HepG2 (cell line): ENCODE measurements around the gene ARAP1. TPM values are rescaled to one million over a fixed set of nuclear protein-coding genes. Genes with fewer than 3 reads are reported as not detected.

Source experiments
- FOXM1 ChIP-seq: sonication (generic); formaldehyde crosslinking; IDR thresholded peaks from 2 replicates; pipeline ENCODE4 v1.5.0; 2020; ENCODE audit warnings: missing genetic modification reagents
- HNF4A ChIP-seq: sonication (generic); formaldehyde crosslinking; IDR thresholded peaks from 2 replicates; pipeline ENCODE4 v1.4.0; 2020; ENCODE audit warnings: missing genetic modification reagents
- HNRNPUL1 ChIP-seq: fragments of 200-400 bp; formaldehyde crosslinking; IDR thresholded peaks from 2 replicates; pipeline ENCODE4 v1.6.1; 2017; ENCODE audit warnings: low read depth, mild to moderate bottlenecking, low read length, moderate library complexity
- MED8 ChIP-seq: sonication (generic); formaldehyde crosslinking; IDR thresholded peaks from 2 replicates; pipeline ENCODE4 v1.8.1; 2023; ENCODE audit warnings: mild to moderate bottlenecking, missing genetic modification reagents; ENCODE audit not compliant: insufficient replicate concordance
- SAP130 ChIP-seq: IDR thresholded peaks from 2 replicates; pipeline ENCODE4 v1.6.1; 2016; ENCODE audit warnings: low read depth
- SP140L ChIP-seq: sonication (generic); formaldehyde crosslinking; IDR thresholded peaks from 2 replicates; pipeline ENCODE4 v1.4.0; 2020; ENCODE audit warnings: missing genetic modification reagents, borderline replicate concordance
- ZFX ChIP-seq: sonication (generic); formaldehyde crosslinking; IDR thresholded peaks from 2 replicates; pipeline ENCODE4 v1.4.0; 2020; ENCODE audit warnings: mild to moderate bottlenecking, low read depth, missing genetic modification reagents, moderate library complexity
- ZFY ChIP-seq: sonication (generic); formaldehyde crosslinking; IDR thresholded peaks from 2 replicates; pipeline ENCODE4 v1.4.0; 2020; ENCODE audit warnings: missing genetic modification reagents
- ZNF484 ChIP-seq: sonication (generic); formaldehyde crosslinking; IDR thresholded peaks from 2 replicates; pipeline ENCODE4 v1.5.1; 2020; ENCODE audit warnings: mild to moderate bottlenecking, low read depth, missing genetic modification reagents, borderline replicate concordance
- ZNF629 ChIP-seq: sonication (generic); formaldehyde crosslinking; conservative IDR thresholded peaks from 2 replicates; pipeline ENCODE4 v1.5.0; 2020; ENCODE audit warnings: missing genetic modification reagents
- ZNF776 ChIP-seq: sonication (generic); formaldehyde crosslinking; IDR thresholded peaks from 2 replicates; pipeline ENCODE4 v1.4.0; 2020; ENCODE audit warnings: mild to moderate bottlenecking, missing genetic modification reagents
- ZNF850 ChIP-seq: sonication (generic); formaldehyde crosslinking; conservative IDR thresholded peaks from 2 replicates; pipeline ENCODE4 v1.9.0; 2021; ENCODE audit warnings: mild to moderate bottlenecking, missing genetic modification reagents
- ZSCAN31 ChIP-seq: sonication (generic); formaldehyde crosslinking; IDR thresholded peaks from 2 replicates; pipeline ENCODE4 v1.5.0; 2020; ENCODE audit warnings: low read depth, mild to moderate bottlenecking, missing genetic modification reagents
- polyA plus RNA-seq, 8 experiments: library from polyadenylated mRNA; depleted of rRNA in 3 of 8; stranded (reverse) in 7 of 8; unstranded in 1 of 8; fragments of >200 nt; fragmentation: Illumina TruSeq in 4 of 8; extraction: Trizol in 4 of 8; gene quantifications; 2 replicates each; pipeline versions ENCODE4 v1.2.1 to v1.2.3, GENCODE V29; 2011 to 2016; ENCODE audit warnings: low read depth in 4 of 8, missing spikeins in 1 of 8, mixed read lengths in 1 of 8; ENCODE audit not compliant: insufficient read depth in 1 of 8
- total RNA-seq, 5 experiments: library from RNA; depleted of rRNA; stranded (reverse); fragments of >200 nt; fragmentation: Illumina TruSeq; extraction: Trizol; gene quantifications; 2 replicates each; pipeline ENCODE4 v1.2.3, GENCODE V29; 2016; ENCODE audit warnings: low read depth in 1 of 5
- TF ChIP-seq, protein P1 (sequence below): sonication (generic); formaldehyde crosslinking; IDR thresholded peaks from 2 replicates; pipeline ENCODE4 v1.5.0; 2020; ENCODE audit warnings: mild to moderate bottlenecking, missing genetic modification reagents, moderate library complexity
- TF ChIP-seq, protein P2 (sequence below): sonication (generic); formaldehyde crosslinking; IDR thresholded peaks from 2 replicates; pipeline ENCODE4 v1.8.1; 2023; ENCODE audit warnings: mild to moderate bottlenecking, missing genetic modification reagents
- TF ChIP-seq, protein P3 (sequence below): sonication (generic); formaldehyde crosslinking; IDR thresholded peaks from 2 replicates; pipeline ENCODE4 v1.8.1; 2023; ENCODE audit warnings: missing genetic modification reagents, mild to moderate bottlenecking, borderline replicate concordance
- TF ChIP-seq, protein P4 (sequence below): sonication (generic); formaldehyde crosslinking; IDR thresholded peaks from 2 replicates; pipeline ENCODE4 v1.4.0; 2020; ENCODE audit warnings: missing genetic modification reagents, mild to moderate bottlenecking, borderline replicate concordance
- TF ChIP-seq, protein P5 (sequence below), 2 experiments: IDR thresholded peaks; 2 replicates each; pipeline ENCODE4 v1.6.1; 2011 to 2012; ENCODE audit warnings: low read length in 2 of 2, borderline replicate concordance in 1 of 2, low read depth in 1 of 2, mild to moderate bottlenecking in 1 of 2, moderate library complexity in 1 of 2

The ARAP1 gene
- total and polyA plus RNA-seq, 2 of the 13 experiments (the other 11 are each of a cell fraction or from before 2014, with no cell fraction given), result 43.2 to 55.5 TPM

DNA sequence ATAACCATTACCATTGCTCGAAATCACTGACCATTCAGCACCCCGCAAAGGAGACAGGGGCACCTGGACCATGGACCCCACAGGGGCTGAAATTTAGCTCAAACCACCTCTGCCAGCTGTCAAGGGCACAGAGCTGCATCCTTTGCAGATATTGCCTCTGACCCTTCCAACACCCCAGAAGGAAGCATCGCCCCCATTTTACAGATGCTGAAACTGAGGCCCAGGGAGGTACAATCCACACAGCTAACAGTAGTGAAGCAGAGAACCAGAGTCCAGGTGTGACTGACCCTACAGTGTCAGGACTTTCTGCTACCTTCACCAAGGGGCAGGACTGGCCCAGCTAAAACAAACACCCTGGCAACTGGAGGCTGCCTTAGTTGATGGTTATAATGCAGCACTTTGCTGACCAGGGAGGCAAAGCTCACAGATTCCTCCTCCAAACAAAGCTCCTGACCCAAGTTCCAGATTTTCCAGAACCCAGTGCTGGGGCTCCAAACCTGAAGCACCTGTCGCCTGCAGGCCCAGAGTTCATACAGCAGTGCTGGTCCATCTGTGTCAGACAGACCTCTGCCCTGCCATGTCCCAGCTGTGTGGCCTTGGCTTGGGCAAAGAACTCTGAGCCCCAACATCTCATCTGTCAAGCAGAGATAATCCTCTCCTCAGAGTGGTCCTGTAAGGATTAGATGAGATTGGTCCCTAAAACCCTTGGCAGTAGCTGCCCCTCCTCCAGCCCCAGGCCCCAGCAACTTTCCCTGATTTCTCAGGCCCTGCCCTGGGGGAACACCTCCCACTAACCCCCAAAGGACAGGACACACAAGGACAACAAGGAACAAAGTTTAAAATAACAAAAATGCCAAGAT, 15.2 kb upstream of the ARAP1 start (continued):
- TF ChIP-seq ZFX (CRISPR knock-in tag) (peak; percentile 31; the same call in 1 of the 2 replicates), SP140L (CRISPR knock-in tag) (no peak), MED8 (CRISPR knock-in tag) (no peak), ZFY (0 out of 2 replicates have a peak, but pooled peaks have one; percentile 37), SAP130 (CRISPR knock-in tag) (no peak; the same call in 1 of the 2 replicates), HNRNPUL1 (no peak), ZNF484 (CRISPR knock-in tag) (no peak), HNF4A (CRISPR knock-in tag) (0 out of 2 replicates have a peak, but pooled peaks have one; percentile 45), FOXM1 (CRISPR knock-in tag) (no peak), ZNF776 (CRISPR knock-in tag) (no peak), ZNF850 (CRISPR knock-in tag) (no peak), ZSCAN31 (CRISPR knock-in tag) (no peak), ZNF629 (CRISPR knock-in tag) (peak; percentile 99)
- TF ChIP-seq, protein P1, sequence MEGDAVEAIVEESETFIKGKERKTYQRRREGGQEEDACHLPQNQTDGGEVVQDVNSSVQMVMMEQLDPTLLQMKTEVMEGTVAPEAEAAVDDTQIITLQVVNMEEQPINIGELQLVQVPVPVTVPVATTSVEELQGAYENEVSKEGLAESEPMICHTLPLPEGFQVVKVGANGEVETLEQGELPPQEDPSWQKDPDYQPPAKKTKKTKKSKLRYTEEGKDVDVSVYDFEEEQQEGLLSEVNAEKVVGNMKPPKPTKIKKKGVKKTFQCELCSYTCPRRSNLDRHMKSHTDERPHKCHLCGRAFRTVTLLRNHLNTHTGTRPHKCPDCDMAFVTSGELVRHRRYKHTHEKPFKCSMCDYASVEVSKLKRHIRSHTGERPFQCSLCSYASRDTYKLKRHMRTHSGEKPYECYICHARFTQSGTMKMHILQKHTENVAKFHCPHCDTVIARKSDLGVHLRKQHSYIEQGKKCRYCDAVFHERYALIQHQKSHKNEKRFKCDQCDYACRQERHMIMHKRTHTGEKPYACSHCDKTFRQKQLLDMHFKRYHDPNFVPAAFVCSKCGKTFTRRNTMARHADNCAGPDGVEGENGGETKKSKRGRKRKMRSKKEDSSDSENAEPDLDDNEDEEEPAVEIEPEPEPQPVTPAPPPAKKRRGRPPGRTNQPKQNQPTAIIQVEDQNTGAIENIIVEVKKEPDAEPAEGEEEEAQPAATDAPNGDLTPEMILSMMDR (CRISPR knock-in tag), result no peak
- TF ChIP-seq, protein P2, sequence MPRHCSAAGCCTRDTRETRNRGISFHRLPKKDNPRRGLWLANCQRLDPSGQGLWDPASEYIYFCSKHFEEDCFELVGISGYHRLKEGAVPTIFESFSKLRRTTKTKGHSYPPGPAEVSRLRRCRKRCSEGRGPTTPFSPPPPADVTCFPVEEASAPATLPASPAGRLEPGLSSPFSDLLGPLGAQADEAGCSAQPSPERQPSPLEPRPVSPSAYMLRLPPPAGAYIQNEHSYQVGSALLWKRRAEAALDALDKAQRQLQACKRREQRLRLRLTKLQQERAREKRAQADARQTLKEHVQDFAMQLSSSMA (CRISPR knock-in tag), result 0 out of 2 replicates have a peak, but pooled peaks have one; percentile 19
- TF ChIP-seq, protein P3, sequence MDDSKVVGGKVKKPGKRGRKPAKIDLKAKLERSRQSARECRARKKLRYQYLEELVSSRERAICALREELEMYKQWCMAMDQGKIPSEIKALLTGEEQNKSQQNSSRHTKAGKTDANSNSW (CRISPR knock-in tag), result no peak
- TF ChIP-seq, protein P4, sequence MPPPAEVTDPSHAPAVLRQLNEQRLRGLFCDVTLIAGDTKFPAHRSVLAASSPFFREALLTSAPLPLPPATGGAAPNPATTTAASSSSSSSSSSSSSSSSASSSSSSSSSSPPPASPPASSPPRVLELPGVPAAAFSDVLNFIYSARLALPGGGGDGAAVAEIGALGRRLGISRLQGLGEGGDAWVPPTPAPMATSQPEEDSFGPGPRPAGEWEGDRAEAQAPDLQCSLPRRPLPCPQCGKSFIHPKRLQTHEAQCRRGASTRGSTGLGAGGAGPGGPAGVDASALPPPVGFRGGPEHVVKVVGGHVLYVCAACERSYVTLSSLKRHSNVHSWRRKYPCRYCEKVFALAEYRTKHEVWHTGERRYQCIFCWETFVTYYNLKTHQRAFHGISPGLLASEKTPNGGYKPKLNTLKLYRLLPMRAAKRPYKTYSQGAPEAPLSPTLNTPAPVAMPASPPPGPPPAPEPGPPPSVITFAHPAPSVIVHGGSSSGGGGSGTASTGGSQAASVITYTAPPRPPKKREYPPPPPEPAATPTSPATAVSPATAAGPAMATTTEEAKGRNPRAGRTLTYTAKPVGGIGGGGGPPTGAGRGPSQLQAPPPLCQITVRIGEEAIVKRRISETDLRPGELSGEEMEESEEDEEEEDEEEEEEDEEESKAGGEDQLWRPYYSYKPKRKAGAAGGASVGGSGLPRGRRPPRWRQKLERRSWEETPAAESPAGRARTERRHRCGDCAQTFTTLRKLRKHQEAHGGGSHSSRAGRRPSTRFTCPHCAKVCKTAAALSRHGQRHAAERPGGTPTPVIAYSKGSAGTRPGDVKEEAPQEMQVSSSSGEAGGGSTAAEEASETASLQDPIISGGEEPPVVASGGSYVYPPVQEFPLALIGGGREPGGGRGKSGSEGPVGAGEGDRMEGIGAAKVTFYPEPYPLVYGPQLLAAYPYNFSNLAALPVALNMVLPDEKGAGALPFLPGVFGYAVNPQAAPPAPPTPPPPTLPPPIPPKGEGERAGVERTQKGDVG (CRISPR knock-in tag), result no peak
- TF ChIP-seq, protein P5, sequence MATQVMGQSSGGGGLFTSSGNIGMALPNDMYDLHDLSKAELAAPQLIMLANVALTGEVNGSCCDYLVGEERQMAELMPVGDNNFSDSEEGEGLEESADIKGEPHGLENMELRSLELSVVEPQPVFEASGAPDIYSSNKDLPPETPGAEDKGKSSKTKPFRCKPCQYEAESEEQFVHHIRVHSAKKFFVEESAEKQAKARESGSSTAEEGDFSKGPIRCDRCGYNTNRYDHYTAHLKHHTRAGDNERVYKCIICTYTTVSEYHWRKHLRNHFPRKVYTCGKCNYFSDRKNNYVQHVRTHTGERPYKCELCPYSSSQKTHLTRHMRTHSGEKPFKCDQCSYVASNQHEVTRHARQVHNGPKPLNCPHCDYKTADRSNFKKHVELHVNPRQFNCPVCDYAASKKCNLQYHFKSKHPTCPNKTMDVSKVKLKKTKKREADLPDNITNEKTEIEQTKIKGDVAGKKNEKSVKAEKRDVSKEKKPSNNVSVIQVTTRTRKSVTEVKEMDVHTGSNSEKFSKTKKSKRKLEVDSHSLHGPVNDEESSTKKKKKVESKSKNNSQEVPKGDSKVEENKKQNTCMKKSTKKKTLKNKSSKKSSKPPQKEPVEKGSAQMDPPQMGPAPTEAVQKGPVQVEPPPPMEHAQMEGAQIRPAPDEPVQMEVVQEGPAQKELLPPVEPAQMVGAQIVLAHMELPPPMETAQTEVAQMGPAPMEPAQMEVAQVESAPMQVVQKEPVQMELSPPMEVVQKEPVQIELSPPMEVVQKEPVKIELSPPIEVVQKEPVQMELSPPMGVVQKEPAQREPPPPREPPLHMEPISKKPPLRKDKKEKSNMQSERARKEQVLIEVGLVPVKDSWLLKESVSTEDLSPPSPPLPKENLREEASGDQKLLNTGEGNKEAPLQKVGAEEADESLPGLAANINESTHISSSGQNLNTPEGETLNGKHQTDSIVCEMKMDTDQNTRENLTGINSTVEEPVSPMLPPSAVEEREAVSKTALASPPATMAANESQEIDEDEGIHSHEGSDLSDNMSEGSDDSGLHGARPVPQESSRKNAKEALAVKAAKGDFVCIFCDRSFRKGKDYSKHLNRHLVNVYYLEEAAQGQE (IDR thresholded peaks at IDR 0.05; ENCODE audit: borderline replicate concordance in 1 of 2, low read depth in 1 of 2, low read length in 2 of 2), result no peak
